ENCODE data around the gene MKX.

The MKX gene

DNA sequence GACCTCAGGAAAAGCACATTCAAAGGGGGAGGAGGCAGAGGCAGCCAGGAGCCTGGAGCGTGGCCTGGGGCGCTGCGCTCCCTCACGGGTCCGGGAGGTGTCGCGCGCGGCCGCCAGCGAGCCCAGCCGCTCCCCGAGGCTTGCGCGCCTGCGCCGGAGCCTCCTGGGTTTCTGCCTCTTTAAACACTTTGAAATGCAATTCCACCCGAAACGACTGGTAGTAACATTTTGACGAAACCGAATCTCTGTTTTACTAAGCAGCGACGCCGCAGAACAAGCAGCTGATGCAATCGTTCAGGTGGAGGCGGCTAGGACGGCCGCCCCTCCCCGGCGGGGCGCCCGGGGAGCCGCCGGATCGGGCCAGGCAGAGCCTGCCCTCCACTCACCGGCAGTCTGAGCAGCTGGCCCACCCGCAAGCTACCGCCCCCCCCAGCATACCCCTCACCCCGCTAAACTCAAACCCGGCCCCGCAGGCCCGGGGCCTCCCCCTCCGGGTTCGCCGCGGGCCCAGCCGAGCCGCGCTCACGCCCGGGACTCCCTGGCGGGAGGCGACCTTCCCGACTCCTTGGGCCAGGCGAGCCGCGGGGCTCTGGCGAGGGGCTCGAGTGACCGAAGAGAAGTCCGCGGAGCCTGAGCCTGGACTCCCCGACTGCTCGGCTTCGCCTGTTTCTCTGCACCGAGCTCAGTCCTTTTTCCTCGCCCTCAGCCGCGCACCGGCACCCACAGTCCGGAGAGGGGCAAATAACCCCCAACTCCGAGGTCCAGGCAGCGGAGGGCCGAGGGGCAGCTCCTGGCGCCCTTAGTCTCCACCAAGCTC lies 3.2 kb downstream of the MKX start:
- DNase-seq (ENCODE audit: low read depth in 4 of 4, low spot score in 1 of 4) = peak; percentile 55 to 78 (median 68)

DNA sequence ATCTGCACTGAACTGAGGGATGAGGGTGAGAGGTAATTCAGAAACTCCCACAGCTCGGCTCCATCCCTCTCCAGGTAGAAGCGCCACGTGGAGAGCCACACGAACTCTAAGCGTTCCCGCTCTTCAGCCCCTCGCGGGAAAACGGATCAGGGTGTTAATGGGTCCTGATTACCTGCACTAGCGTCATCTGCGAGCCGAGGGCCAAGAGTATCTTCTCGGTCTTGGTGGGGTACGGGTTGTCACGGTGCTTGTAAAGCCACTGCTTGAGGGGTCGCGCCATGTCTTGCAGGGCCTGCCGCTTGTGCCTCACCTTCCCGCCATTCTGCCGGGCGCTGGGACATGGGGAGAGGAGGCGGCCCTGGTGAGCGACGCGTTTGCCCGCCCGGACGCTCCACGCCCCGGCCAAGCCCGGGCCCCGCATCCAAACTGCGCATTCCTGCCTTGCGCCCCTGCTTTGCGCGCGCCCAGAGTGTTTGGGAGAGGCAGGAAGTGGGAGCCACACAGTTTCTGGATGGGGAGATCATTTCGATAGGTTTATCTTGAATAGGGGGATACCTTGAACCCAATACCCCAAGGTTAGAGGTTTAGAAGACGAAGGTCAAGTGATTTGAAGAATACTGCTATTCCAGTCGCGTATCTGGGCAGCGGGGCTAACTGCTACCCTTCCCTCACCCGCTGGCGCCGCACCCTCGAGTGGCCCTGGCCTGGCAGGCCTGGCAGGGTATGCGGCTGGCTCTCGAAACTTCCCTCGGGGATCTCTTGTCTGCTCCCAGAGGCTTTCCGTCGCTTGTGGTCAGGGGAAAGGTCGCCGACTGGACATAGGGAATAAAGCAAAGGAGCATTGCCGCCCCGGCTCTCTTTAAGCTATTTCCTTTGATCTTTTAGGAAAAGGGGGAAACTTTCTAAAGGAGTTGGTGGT lies 4.2 kb downstream of the MKX start:
- DNase-seq (ENCODE audit: low read depth in 4 of 4, low spot score in 1 of 4) = no peak

DNA sequence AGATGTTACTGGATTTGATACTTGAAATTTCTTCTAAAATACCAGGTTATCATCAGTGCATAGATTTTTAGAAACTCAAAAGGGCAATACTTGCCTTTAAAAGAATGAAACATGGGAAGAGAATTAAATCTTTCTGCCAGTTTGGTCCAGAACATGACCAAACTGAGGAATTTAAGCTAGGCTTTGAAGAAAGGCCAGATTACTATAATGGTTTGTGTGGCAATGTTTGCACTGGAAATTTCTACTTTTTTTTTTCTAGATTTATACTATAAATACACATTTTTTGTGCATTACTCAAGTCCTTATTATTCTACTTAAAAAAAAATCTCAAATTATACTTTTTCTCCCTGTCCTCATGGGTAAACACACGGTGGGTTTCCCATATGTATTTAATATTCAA lies 9.2 kb downstream of the MKX start:
- no peak for DNase-seq (ENCODE audit: low read depth in 4 of 4, low spot score in 1 of 4)

DNA sequence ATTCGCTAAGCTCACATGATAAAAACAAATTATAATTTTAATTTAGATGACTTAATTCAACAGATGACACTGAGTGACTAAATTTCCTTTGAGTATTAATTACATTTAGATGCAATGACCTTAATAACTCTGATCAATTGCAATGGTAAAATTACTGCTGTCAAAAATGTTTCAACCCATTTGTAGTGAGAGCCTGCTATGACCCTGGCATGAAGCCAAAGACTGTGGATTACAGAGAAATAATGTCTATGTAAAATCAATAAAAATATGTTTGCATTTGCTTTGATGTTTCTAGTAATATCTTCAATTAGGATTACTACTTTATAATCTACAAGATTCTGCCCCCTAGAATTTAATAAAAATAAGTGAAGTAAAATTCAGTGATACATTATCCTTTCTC lies 15.6 kb downstream of the MKX start:
- DNase-seq (ENCODE audit: low read depth in 4 of 4, low spot score in 1 of 4) = no peak

DNA sequence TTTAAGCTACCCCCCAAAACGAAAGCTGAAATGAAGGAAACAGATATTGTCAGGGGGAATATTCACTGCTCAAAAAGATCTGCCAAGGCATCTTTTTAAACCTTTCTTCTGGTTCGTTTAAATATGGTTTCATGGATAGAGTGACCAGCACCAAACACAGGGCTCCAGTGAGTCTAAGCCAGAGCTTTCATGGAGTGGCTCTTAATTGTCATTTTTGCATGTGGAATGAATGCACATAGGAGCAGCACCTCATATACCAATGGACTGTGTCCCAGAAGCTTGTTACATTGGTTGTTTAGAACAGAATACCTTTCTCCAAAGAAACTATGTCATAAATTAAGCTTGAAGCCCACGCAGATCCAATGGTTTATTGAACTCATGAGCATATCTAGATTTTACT lies 17.3 kb downstream of the MKX start:
- no peak for DNase-seq (ENCODE audit: low read depth in 4 of 4, low spot score in 1 of 4)

DNA sequence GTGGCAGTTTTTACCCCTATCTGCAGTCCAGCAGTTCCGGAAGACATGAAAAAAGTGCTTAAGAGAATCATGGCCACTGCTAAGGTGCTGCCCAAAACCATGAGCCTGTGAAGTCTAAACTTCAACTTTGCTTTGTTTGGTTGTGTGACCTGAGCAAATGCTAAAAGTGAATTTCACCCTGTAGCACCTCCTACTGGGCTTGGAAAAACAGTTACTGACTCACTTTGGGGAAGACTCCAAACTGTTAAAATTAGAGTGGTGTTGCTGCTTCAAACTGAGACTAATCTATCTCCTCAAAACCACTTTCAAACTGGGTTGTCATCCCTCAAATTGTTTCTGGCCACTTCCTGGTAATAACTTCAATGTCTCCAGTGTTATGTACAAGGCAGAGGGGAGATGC lies 21.3 kb downstream of the MKX start:
- DNase-seq (ENCODE audit: low read depth in 4 of 4, low spot score in 1 of 4) = no peak

DNA sequence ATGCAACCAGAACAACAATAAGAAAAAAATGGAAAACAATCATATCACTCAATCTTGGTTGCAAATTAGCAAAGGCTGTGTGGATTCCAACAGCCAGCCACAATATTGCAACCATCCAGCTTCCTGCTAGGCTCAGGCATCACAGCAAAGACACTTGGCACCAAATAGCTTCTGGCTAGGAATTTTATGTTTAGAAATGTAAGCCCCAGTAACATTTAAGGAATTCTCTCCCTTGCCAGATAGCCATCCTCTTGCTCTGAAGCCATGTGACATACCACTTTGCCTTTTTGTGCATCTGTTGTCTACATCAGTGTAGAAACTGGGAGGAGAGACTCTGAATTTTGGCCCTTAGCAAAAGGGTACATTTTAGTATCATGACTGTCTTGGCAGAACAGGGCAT lies 22.2 kb downstream of the MKX start:
- DNase-seq (ENCODE audit: low read depth in 4 of 4, low spot score in 1 of 4) = no peak

DNA sequence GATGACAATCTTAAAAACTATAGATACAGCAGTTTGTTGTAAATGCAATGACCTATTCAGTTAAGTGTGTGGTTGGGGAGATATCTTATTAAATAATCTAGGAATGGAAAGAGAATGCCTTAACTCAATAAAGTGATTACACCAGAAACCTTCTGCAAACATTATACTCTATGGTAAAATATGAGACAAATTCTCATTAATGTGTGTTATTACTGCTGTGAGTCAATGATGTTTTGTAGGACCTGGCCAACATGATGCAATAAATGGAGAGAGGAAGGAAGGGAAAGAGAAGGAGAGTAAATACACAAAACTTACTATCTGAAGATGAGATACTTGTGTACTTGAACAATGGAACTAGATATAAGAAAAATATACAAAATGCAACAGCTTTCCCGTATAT lies 25.1 kb downstream of the MKX start:
- no peak for DNase-seq (ENCODE audit: low read depth in 4 of 4, low spot score in 1 of 4)

DNA sequence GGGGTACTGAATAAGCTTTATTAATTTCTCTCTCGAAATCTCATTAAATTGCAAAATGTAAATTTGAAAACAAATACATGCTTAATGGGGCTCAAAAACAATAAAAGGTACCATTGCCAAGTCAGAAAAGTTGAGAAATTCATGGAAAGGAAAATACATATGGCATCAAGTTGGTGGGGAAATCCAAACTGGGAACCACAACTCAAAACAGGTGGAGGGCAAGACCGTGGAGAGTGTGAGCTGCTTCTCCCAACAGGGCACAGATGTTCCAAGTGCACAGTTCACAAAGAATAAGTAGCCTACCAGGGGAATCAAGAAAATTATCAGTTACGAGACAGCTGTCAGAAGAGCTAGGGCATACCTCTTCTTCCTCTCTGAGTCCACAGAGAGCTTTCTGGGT lies 26.6 kb downstream of the MKX start:
- DNase-seq (ENCODE audit: low read depth in 4 of 4, low spot score in 1 of 4) = no peak

DNA sequence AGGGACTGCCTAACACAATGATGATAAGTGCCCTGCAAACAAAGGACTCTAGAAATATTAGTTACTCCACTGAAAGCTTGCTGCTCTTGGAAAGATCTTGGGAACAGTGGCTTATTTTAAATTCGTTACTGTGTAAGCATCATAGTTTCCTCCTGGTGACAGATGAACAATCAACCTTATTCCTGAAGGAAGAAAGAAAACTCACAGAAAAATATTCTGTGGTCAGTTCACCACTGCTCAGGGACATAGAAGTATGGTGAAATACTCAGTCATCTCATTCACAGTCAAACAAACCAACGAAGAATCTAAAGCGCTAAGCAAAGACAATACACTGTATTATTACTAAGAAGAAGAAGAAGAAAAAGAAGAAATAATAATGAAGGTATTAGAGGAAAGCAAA lies 27.8 kb downstream of the MKX start:
- no peak for DNase-seq (ENCODE audit: low read depth in 4 of 4, low spot score in 1 of 4)

DNA sequence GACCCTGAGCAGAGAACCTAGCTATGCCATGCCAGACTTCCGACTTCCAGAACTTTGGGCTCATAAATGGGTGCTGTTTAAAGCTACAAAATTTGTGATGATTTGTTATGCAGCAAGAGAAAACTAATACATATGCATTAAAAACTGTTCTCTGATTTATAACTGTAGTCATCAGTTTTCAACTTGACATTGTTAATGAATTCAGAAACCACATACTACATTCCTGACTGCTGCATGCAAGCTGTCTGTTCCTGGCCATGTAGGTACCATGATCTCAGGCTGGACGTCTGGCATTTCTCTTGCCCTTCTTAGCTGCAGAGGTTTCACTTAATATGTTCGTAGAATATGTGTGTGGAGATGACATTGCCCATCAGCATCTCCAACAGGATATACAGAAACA lies 28.4 kb downstream of the MKX start:
- DNase-seq (ENCODE audit: low read depth in 4 of 4, low spot score in 1 of 4) = no peak

DNA sequence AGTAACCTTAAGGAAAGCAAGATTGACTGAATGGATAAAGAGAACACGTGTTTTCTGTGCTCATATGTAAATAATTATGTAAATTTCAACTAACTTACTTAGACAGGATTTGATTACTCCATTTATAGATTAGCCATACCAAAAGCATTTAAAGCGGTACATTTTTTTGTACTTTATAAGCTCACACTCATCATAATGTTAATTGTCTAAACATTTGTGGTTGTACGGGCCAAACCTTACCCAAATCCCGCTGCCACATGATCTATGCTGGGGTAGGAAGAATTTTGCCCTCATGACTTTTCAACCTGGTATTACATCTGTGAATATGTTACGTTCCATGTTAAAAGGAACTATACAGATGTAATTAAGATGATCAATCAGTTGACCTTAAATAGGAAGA lies 29.1 kb downstream of the MKX start:
- no peak for DNase-seq (ENCODE audit: low read depth in 4 of 4, low spot score in 1 of 4)

DNA sequence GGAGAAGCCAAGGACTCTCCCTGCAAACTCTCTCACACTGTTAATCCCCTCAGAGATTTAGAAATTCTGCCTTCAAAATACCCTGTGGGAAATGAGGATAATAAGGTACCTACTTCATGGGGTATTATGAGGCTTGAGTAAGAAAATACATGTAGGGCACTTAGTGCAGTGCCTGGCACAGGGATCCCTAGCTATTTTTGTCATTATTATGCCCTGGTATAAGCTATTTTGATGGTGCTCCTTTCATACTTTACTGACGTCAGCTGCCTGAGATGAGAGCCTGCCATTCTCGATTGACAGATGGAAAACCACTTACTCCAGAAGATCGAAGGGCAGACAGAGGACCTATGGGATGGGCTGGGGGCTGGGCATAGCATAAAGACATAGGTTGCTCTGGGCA lies 30.1 kb downstream of the MKX start:
- no peak for DNase-seq (ENCODE audit: low read depth in 4 of 4, low spot score in 1 of 4)

DNA sequence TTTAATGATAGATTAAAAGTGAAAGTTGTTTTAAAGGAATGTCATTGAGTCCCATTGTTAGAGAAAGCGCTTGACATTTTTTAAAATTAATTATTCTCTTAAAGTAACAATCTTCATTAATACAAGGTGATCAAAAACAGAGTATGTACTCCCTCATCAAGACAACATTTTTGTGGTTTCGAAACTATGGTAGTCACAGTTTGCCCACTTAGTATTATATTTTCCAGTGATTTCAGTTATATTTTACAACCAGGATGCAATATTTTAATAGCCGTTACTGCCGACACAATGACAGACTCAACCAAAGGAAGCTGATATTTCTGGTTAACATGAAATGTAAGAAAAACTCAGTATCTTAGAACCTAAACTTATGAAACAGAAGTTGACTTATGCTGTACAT lies 31.3 kb downstream of the MKX start:
- no peak for DNase-seq (ENCODE audit: low read depth in 4 of 4, low spot score in 1 of 4)

DNA sequence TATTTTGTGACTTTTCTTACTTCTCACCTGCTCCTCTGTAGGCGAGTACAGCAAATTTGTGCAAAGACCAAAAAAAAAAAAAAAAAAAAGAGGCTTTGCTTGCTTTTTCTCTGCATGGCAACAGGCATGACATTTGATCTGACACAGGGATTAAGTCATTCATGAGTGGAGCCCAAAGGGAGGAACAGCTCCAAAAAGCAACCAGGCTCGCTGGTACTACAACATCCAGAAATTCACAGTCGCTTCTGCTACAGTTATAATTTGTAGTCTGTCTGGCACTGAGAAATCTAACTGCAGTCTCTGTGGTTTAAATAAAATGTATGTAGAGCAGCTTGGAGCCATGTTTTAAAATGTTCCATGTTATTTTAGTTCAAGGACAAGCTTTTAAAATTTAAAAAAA lies 31.7 kb downstream of the MKX start:
- no peak for DNase-seq (ENCODE audit: low read depth in 4 of 4, low spot score in 1 of 4)

DNA sequence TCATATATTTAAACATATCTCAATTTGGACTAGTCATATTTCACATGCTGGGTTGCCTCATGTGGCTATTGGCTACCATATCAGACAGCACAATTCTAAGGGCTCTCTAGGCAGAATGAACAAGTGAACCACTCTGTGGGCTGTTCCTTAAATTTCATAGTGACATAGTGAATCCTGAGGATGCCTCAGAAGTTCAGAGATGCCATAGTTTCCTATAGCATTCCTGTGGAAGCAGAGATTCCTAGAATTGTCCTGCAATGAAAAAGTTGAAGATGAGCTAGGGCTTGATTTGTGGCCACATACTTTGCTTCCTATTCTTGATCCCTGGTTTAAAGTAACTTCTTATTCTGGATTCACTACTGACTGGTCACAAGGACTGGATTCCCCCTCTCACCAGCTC lies 35.6 kb downstream of the MKX start:
- DNase-seq (ENCODE audit: low read depth in 4 of 4, low spot score in 1 of 4) = no peak

DNA sequence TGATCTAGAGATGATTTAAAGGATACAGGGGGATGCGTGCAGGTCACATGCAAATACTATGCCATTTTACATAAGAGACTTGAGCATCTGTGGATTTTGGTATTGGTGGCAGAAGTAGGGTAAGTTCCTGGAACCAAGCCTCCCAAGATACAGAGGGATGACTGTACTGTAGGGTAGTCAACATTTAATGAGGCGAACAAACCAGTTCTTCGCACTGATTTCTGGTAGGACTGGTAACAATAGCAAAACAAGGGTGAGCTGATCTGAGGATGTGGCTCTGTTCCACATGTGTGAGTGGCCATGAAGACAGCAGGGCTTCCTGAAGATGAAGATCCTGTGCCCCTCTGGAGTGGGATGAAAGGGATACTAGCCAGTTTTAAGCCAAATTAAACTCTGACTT lies 36.3 kb downstream of the MKX start:
- no peak for DNase-seq (ENCODE audit: low read depth in 4 of 4, low spot score in 1 of 4)

DNA sequence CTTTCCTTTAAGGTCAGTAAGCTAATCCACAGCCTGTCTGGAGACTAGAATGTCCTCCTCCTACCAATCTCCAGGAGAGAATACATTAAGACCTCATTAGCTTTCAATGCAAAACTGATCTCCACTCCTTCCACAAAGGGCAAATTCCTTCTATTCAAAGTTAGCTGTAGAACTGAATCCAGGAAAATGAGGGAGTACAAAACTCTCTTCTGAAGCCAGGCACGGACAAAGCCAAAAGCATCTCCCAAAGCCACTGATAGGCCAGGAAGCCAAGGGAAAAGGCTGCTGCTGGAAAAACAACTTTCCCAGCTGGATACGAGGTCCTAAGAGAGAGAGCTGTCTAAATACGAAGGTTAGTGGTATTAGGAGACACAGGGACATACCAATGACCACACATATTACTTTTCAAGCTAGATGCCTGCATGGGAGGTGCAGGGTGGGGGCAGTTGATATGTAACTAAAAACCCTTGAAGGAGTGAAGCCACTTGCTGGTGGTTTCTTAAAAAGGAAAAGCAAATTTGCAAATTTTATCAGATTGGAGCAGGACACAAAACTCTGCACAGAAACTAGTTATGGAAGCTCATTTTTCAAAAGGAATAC lies 43.6 kb downstream of the MKX start:
- DNase-seq (ENCODE audit: low read depth in 4 of 4, low spot score in 1 of 4) = no peak

DNA sequence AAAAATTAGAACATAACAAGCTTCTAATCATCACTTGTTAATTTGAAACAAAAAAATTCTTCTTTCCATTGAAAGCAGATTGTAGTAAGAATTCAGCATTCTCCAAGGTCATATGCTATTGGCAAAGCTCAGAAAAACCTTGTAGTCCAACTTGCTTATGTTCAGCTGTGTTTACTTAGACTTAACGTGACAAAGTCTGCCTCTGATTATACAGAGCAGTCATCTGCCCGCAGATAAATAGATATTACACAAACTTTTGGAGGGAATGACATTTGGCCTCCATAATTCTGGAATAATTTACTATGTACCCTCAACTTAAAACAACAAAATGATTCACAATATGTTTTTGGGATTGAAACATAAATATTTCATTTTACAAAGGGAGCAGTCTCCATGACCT lies 45.8 kb downstream of the MKX start:
- DNase-seq (ENCODE audit: low read depth in 4 of 4, low spot score in 1 of 4) = no peak

DNA sequence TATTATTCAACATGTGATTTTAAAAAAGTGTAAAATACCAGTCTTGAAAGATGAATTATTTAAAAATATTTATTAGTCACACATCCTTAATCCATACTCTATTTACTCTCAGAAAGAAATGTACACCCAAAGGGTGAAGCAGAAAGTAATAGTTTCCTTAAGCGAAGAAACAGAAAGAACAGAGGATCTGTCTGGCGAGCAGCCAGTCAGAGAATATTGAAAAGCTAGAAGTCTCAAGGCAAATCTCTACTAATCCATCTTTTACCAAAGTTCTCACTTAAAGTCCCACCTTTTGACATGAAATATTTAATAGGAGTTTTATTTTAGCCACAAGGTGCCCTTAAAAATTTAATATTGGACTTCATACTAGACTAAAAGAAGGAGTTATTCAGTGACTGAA lies 46.7 kb downstream of the MKX start:
- no peak for DNase-seq (ENCODE audit: low read depth in 4 of 4, low spot score in 1 of 4)

DNA sequence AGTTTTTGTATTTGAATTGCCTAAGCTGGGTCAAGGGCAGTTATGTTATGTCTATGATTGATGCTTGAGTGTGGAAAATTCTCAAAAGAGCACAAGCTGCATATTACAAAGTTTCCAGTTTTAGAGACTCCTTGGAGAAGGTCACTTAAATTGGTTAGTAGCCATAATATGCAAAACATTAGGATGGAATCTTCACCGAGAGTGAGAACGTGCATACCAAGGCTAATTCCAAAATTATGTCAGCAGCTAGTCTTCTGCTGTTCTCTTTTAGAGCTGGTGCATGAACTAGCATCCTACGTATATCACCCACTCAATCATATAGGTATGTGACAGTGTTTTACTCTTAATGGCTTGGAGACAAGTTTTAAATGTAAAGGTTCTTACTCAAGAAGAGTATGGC lies 49.2 kb downstream of the MKX start:
- DNase-seq (ENCODE audit: low read depth in 4 of 4, low spot score in 1 of 4) = no peak

DNA sequence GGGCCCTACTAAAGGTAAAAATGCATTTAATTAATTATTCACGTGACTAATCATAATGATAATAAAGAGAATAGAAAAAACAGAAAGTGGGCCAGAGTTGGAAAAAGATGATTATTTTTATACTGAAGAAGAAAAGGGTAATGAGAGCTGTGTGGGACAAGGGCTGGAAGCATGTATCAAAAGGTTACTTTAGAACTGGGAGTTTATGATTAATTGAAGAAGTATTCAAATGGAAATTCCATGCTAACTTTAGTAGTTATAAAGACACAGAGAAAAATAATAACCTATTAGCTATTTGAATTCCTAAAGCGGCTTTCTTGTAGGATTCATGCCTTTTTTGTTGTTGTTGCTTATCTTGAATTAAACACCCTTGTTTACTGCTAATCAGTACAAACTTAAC lies 49.9 kb downstream of the MKX start:
- no peak for DNase-seq (ENCODE audit: low read depth in 4 of 4, low spot score in 1 of 4)
